ENCODE data around the gene MAP3K20.

GRCh38 chr2:173043897-173044519 lies 31.6 kb upstream of the MAP3K20 start:
- no peak for TF ChIP-seq CTCF (conservative IDR thresholded peaks at IDR 0.05 in 1 of 2, IDR thresholded peaks at IDR 0.05 in 1 of 2; ENCODE audit: low read depth in 1 of 2, low read length in 2 of 2)
- no peak for TF ChIP-seq EZH2 (IDR thresholded peaks at IDR 0.05; ENCODE audit: low read length, missing control alignments)
